Measurements from ENCODE around the gene HLA-DPA1. TPM values are rescaled to one million over a fixed set of nuclear protein-coding genes. Genes with fewer than 3 reads are reported as not detected.
"Not testable (repeated sequence)": the region's sequence is repeated elsewhere in the genome, so short reads cannot be mapped to it uniquely, and the experiment has no call there.

HLA-DPA1 gene
- total RNA-seq, 1 donor: 0.18 TPM

DNA sequence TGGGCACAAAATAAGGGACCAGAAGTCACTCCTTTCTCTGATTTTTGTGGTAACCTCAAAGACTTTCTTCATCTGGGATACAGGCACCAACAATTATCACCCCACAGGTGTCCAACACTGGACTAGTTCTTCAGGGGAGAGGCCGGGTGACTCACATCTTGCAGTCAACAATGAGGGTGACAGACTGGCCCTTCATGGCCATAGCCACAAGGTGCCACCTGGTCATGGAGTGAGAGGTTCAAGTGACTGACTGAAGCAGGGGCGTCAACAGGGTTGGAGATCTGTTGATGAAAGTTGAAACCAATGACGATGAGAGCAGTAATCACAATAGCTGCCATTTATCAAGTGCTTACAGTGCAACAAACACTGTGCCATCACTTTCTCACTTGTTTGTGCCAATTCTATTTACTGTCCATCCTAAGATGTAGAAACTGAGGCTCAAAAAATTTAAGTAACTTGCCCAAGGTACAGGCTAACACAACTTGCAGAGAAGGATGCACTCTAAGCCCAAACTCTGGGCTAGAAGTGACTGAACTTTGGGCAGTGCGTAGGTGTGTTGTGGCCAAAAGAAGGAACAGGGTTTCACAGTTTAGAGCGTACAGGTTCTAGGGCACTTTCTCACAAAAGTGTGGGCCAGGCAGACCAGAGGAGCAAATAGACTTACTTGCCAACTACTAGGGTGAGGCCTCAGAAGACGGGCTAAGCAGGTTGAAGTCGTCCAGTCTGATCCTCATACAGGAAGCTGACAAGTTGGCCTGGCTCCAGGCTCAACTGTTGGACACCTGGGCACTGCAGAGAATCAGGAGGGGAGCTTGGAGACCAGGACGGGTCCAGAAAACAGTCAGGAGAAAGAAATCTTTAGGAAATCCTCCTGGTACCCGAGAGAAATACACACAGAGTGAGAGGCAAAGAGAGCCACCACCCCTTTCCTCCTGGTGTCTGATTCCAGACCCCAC lies 32.7 kb upstream of the HLA-DPA1 start:
- H3K4me3 ChIP-seq (ENCODE audit: low read depth, low read length): no peak overlapping the region
- TF ChIP-seq, protein P1, sequence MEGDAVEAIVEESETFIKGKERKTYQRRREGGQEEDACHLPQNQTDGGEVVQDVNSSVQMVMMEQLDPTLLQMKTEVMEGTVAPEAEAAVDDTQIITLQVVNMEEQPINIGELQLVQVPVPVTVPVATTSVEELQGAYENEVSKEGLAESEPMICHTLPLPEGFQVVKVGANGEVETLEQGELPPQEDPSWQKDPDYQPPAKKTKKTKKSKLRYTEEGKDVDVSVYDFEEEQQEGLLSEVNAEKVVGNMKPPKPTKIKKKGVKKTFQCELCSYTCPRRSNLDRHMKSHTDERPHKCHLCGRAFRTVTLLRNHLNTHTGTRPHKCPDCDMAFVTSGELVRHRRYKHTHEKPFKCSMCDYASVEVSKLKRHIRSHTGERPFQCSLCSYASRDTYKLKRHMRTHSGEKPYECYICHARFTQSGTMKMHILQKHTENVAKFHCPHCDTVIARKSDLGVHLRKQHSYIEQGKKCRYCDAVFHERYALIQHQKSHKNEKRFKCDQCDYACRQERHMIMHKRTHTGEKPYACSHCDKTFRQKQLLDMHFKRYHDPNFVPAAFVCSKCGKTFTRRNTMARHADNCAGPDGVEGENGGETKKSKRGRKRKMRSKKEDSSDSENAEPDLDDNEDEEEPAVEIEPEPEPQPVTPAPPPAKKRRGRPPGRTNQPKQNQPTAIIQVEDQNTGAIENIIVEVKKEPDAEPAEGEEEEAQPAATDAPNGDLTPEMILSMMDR (IDR thresholded peaks at IDR 0.05; ENCODE audit: insufficient read depth, low read length): no peak
- DNase-seq (ENCODE audit: low read depth): no peak

GRCh38 chr6:33105386-33105785 lies 31.9 kb upstream of the HLA-DPA1 start:
- no peak for DNase-seq (ENCODE audit: low read depth)
- no peak overlapping the region for H3K4me3 ChIP-seq (ENCODE audit: low read depth, low read length)
- TF ChIP-seq, protein P1 (IDR thresholded peaks at IDR 0.05; ENCODE audit: insufficient read depth, low read length): no peak

DNA sequence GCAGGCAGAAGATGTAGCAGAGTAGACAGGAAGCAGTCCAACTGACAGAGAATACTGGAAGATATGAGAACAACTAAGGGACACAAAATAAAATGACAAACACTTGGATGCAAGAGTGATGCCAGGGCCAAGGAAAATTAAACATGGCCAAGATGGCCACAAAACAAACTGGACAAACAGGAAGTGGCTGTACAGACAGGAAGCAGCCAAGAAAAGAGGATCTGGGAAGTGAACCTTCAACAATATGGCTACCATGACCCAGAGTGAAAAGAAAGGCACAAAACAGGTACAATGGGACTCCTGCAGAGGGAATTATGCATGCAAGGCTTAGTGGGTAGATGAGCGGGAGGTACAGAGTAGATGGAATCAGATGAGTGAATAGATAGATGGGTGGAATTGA lies 31.4 kb upstream of the HLA-DPA1 start:
- TF ChIP-seq, protein P1 (IDR thresholded peaks at IDR 0.05; ENCODE audit: insufficient read depth, low read length): no peak

DNA sequence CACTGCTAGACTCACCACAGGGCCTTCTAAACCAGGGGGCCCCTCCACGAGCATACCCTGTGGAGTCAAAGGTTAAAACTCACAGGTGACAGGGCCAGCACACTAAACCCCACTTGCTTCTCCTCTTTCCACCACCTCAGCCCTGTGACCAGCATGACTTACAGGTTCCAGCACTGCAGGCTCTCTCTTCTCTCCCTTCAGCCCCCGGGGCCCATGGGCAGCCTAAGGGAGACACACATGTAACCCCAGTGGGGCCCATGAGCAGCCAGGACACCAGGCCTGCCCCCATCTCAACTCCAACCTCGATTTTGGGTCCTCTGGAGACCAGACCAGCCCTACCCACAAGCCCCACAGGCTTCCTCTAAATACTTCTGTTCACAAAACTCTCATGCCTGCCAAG lies 30.3 kb upstream of the HLA-DPA1 start:
- TF ChIP-seq, protein P1 (IDR thresholded peaks at IDR 0.05; ENCODE audit: insufficient read depth, low read length): no peak
- no peak overlapping the region for H3K4me3 ChIP-seq (ENCODE audit: low read depth, low read length)
- no peak for DNase-seq (ENCODE audit: low read depth)

More for the DNA sequence above, 31.4 kb upstream of the HLA-DPA1 start:
- DNase-seq (ENCODE audit: low read depth): no peak
- no peak overlapping the region for H3K4me3 ChIP-seq (ENCODE audit: low read depth, low read length)

DNA sequence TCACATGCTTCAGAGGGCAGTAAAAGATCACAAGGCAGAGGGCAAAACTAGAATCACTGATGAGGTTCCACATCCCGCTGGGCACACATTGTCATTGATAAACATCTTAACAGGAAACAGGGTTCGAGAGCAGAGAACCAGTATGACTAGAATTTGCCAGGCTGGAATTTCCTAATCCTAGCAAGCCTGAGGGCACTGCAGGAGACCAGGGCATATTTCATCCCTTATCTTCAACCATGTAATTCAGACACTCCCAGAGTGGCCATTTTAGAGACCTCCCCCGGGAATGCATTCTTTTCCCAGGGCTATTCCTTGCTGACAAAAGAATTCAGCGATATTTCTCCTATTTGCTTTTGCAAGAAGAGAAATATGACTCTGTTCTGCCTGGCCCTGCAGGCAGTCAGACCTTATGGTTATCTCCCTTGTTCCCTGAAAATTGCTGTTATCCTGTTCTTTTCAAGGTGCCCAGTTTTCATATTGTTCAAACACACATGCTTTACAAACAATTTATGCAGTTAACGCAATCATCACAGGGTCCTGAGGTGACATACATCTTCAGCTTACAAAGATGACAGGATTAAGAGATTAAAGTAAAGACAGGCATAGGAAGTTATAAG lies 27.8 kb upstream of the HLA-DPA1 start:
- not testable (repeated sequence) for H3K4me3 ChIP-seq (ENCODE audit: low read depth, low read length); DNase-seq (ENCODE audit: low read depth)

GRCh38 chr6:33095681-33096080 lies 22.2 kb upstream of the HLA-DPA1 start:
- no peak overlapping the region for H3K4me3 ChIP-seq (ENCODE audit: low read depth, low read length)
- DNase-seq (ENCODE audit: low read depth): no peak
- TF ChIP-seq, protein P1 (IDR thresholded peaks at IDR 0.05; ENCODE audit: insufficient read depth, low read length): no peak

- no peak overlapping the region for H3K4me3 ChIP-seq (ENCODE audit: low read depth, low read length)
- TF ChIP-seq, protein P1 (IDR thresholded peaks at IDR 0.05; ENCODE audit: insufficient read depth, low read length): no peak
- no peak for DNase-seq (ENCODE audit: low read depth)
These were observed 20.4 kb upstream of the HLA-DPA1 start for GRCh38 chr6:33093855-33094254.

Data from fibroblast of the aortic adventitia (primary cell).